ENCODE results near the gene PROCA1.

DNA sequence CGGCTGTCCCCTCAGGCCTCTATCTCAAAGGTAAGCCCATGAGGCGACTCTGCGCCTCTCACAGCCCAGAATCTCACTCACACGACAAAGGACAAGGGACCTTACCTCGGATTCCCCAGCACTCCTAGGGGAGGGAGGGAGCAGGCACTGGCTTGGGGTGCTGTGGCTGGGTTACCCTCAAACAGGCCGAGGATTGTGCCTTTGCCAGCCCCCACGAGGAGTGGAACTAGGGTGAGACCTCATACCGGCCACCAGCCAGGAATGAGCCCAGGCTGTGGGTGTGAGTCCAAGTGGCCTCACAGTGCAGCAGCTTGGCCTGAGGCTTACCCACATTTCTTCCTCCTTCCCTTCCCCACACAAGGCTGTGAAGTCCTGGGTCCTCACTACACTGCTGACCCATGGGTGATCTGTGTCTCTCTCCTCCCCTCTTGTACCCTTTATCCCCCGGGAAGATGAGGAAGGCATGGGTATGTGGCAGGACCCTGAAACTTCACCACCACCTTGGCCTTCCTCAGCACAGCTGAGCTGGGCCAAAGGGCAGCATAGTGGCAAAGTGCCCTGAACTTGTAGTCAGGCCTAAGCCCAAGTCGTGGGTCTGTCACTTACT lies 5.9 kb downstream of the PROCA1 start:
- TF ChIP-seq, protein P1, sequence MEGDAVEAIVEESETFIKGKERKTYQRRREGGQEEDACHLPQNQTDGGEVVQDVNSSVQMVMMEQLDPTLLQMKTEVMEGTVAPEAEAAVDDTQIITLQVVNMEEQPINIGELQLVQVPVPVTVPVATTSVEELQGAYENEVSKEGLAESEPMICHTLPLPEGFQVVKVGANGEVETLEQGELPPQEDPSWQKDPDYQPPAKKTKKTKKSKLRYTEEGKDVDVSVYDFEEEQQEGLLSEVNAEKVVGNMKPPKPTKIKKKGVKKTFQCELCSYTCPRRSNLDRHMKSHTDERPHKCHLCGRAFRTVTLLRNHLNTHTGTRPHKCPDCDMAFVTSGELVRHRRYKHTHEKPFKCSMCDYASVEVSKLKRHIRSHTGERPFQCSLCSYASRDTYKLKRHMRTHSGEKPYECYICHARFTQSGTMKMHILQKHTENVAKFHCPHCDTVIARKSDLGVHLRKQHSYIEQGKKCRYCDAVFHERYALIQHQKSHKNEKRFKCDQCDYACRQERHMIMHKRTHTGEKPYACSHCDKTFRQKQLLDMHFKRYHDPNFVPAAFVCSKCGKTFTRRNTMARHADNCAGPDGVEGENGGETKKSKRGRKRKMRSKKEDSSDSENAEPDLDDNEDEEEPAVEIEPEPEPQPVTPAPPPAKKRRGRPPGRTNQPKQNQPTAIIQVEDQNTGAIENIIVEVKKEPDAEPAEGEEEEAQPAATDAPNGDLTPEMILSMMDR (optimal IDR thresholded peaks at IDR 0.05 in 1 of 3, IDR thresholded peaks at IDR 0.05 in 1 of 3, conservative IDR thresholded peaks at IDR 0.05 in 1 of 3; ENCODE audit: extremely low read depth in 1 of 3, insufficient read depth in 2 of 3, low read length in 3 of 3), result no peak
- TF ChIP-seq EZH2 (IDR thresholded peaks at IDR 0.05; ENCODE audit: low read length), result no peak

Data from keratinocyte (primary cell).